ENCODE measurements around the gene NUDT14.

NUDT14 gene

DNA sequence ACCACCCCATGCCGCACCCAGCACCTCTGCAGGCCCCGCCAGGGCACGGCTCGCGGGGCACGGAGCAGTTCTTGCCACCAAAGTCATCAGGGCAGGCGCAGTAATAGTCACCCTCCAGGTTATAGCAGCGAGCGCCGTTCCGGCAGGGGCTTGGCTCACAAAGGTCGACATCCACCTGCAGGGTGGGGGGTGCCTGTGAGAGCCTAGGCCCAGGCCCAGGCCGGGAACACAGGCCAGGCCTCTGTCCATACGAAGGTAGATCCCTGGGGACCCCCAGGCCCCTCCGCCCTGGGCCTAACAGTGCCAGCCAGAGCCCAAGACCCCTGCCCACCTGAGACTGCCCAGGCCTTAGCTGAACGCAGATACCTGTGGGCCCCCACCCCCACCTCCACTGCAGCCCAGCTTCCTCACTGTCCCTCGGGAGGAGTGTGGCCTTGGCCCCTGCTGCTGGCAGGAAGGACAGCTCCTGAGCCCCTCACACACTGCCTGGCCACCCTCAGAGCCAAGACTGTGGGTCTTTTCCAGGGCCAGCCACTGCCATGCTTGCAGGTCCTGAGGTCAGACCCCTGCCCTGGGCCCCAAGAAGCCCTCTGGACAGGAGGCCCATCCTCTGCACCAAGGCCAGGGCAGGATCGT is 31.8 kb downstream of the NUDT14 start:
- WGBS (ENCODE audit: extremely low coverage, insufficient coverage, insufficient read length), result no CpG with 5 or more reads among the region's 18 CpGs
- no peak overlapping the region for H3K4me2 ChIP-seq (ENCODE audit: low read length)

GRCh38 chr14:105148604-105149145 is 32.4 kb downstream of the NUDT14 start:
- H3K4me1 ChIP-seq (ENCODE audit: control insufficient read depth in 1 of 2, insufficient read depth in 2 of 2, low read length in 2 of 2), result no peaks in the 10 kb centered on the region
- H2AFZ ChIP-seq (ENCODE audit: insufficient read depth, low read length, poor library complexity), result no peak overlapping the region
- H3K79me1 ChIP-seq (ENCODE audit: low read length), result no peaks in the 10 kb centered on the region
- no peak overlapping the region for H3K4ac ChIP-seq (ENCODE audit: low read depth, low read length)
- no peak overlapping the region for H3K14ac ChIP-seq (ENCODE audit: low read length)
- H3K9me3 ChIP-seq (ENCODE audit: insufficient read depth, low read depth, low read length), result peaks cover 4% of the 10 kb centered on the region
- H2BK120ac ChIP-seq (ENCODE audit: insufficient read depth, low read length, poor library complexity), result no peak overlapping the region
- no peak overlapping the region for H2AK5ac ChIP-seq (ENCODE audit: low read length)
- no peak overlapping the region for H3K4me2 ChIP-seq (ENCODE audit: low read length)
- no peak overlapping the region for H4K91ac ChIP-seq (ENCODE audit: low read depth, low read length)
- no peaks in the 10 kb centered on the region for H3K79me2 ChIP-seq (ENCODE audit: control insufficient read depth, insufficient read depth, low read length, poor library complexity)
- no peak overlapping the region for H3K4me3 ChIP-seq (ENCODE audit: low read depth, low read length)
- H3K27ac ChIP-seq (ENCODE audit: low read depth, low read length), result no peak overlapping the region
- DNase-seq, result no peak
- no peak overlapping the region for H4K8ac ChIP-seq (ENCODE audit: low read depth, low read length)
- H3K23ac ChIP-seq (ENCODE audit: low read length), result no peak overlapping the region
- H2BK5ac ChIP-seq (ENCODE audit: low read depth, low read length, poor library complexity), result no peak overlapping the region
- no peak overlapping the region for H3K9ac ChIP-seq (ENCODE audit: low read length)
- no peaks in the 10 kb centered on the region for H3K27me3 ChIP-seq (ENCODE audit: insufficient read depth, low read length)
- H3K36me3 ChIP-seq (ENCODE audit: control insufficient read depth in 1 of 2, insufficient read depth in 2 of 2, low read length in 2 of 2), result no peaks in the 10 kb centered on the region
- H2BK12ac ChIP-seq (ENCODE audit: low read length), result no peak overlapping the region
- H3K18ac ChIP-seq (ENCODE audit: low read length), result no peak overlapping the region
- WGBS (ENCODE audit: extremely low coverage, insufficient coverage, insufficient read length), result no CpG with 5 or more reads among the region's 27 CpGs
- H4K12ac ChIP-seq (ENCODE audit: low read depth, low read length), result no peak overlapping the region

More for the DNA sequence above, 31.8 kb downstream of the NUDT14 start:
- H4K8ac ChIP-seq (ENCODE audit: low read depth, low read length), result no peak overlapping the region
- peaks cover 2% of the 10 kb centered on the region for H3K9me3 ChIP-seq (ENCODE audit: insufficient read depth, low read depth, low read length)
- H3K27me3 ChIP-seq (ENCODE audit: insufficient read depth, low read length), result no peaks in the 10 kb centered on the region
- no peak overlapping the region for H3K4me3 ChIP-seq (ENCODE audit: low read depth, low read length)
- H2AFZ ChIP-seq (ENCODE audit: insufficient read depth, low read length, poor library complexity), result no peak overlapping the region
- H3K18ac ChIP-seq (ENCODE audit: low read length), result no peak overlapping the region
- H4K91ac ChIP-seq (ENCODE audit: low read depth, low read length), result no peak overlapping the region
- no peak overlapping the region for H3K14ac ChIP-seq (ENCODE audit: low read length)
- no peaks in the 10 kb centered on the region for H3K36me3 ChIP-seq (ENCODE audit: control insufficient read depth in 1 of 2, insufficient read depth in 2 of 2, low read length in 2 of 2)
- H3K4me1 ChIP-seq (ENCODE audit: control insufficient read depth in 1 of 2, insufficient read depth in 2 of 2, low read length in 2 of 2), result no peaks in the 10 kb centered on the region
- H3K27ac ChIP-seq (ENCODE audit: low read depth, low read length), result no peak overlapping the region
- H2BK120ac ChIP-seq (ENCODE audit: insufficient read depth, low read length, poor library complexity), result no peak overlapping the region
- H2BK5ac ChIP-seq (ENCODE audit: low read depth, low read length, poor library complexity), result no peak overlapping the region
- H3K79me2 ChIP-seq (ENCODE audit: control insufficient read depth, insufficient read depth, low read length, poor library complexity), result no peaks in the 10 kb centered on the region
- H2AK5ac ChIP-seq (ENCODE audit: low read length), result no peak overlapping the region
- H3K4ac ChIP-seq (ENCODE audit: low read depth, low read length), result no peak overlapping the region
- no peak overlapping the region for H3K9ac ChIP-seq (ENCODE audit: low read length)
- no peak for DNase-seq
- no peak overlapping the region for H3K23ac ChIP-seq (ENCODE audit: low read length)
- H4K12ac ChIP-seq (ENCODE audit: low read depth, low read length), result no peak overlapping the region
- H2BK12ac ChIP-seq (ENCODE audit: low read length), result no peak overlapping the region
- H3K79me1 ChIP-seq (ENCODE audit: low read length), result no peaks in the 10 kb centered on the region

DNA sequence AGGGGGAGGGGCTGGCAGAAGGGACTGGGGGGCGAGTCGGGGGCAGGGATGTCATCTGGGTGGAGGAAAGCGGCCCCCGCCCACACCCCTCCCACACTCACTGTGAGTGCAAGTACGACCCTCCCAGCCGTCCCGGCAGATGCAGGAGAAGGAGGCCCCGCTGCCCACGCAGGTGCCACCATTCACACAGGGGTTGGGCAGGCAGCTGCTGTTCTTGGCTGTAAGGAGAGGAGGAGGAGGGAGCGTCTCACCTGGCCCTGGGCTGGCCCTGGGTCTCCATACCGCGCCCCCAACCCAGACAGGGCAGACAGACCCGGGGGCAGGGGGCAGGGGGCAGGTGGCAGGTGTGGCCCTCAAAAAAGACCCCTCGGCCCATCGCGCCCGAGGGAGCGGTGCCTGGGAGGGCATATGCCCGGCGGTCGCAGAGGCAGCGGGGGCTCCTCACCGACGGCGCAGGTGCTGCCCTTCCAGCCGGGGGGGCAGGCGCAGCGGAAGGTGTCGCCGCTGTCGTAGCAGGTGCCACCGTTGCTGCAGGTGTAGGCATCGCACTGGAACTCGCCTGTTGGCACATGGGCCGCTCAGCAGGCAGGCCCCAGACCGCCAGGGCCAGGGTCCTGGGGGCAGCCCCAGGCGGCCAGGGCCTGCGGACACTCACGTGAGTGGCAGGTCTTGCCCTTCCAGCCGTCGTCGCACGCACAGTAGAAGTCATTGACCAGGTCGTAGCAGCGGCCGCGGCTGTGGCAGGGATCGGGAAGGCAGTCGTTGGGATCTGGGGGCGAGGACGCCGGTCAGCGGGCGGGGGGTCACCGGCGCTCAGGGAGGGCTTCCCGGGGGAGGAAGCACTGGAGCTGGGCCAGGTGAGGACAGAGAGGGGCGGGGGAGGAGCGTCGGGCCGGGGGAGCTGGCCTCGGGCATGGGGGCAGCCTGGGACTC is 33.2 kb downstream of the NUDT14 start:
- Histone ChIP-seq H3K14ac (ENCODE audit: low read length) (no peak overlapping the region), H3K9me3 (ENCODE audit: insufficient read depth, low read depth, low read length) (peaks cover 4% of the 10 kb centered on the region), H3K9ac (ENCODE audit: low read length) (no peak overlapping the region), H2BK12ac (ENCODE audit: low read length) (no peak overlapping the region), H2BK5ac (ENCODE audit: low read depth, low read length, poor library complexity) (no peak overlapping the region), H3K36me3 (ENCODE audit: control insufficient read depth in 1 of 2, insufficient read depth in 2 of 2, low read length in 2 of 2) (no peaks in the 10 kb centered on the region), H4K12ac (ENCODE audit: low read depth, low read length) (no peak overlapping the region), H2AFZ (ENCODE audit: insufficient read depth, low read length, poor library complexity) (no peak overlapping the region), H3K4ac (ENCODE audit: low read depth, low read length) (no peak overlapping the region), H3K4me3 (ENCODE audit: low read depth, low read length) (no peak overlapping the region), H3K79me2 (ENCODE audit: control insufficient read depth, insufficient read depth, low read length, poor library complexity) (no peaks in the 10 kb centered on the region), H3K27ac (ENCODE audit: low read depth, low read length) (no peak overlapping the region), H2BK120ac (ENCODE audit: insufficient read depth, low read length, poor library complexity) (no peak overlapping the region), H3K18ac (ENCODE audit: low read length) (no peak overlapping the region), H3K23ac (ENCODE audit: low read length) (no peak overlapping the region), H2AK5ac (ENCODE audit: low read length) (no peak overlapping the region), H3K4me2 (ENCODE audit: low read length) (no peak overlapping the region), H3K27me3 (ENCODE audit: insufficient read depth, low read length) (no peaks in the 10 kb centered on the region), H4K8ac (ENCODE audit: low read depth, low read length) (no peak overlapping the region), H3K79me1 (ENCODE audit: low read length) (no peaks in the 10 kb centered on the region), H3K4me1 (ENCODE audit: control insufficient read depth in 1 of 2, insufficient read depth in 2 of 2, low read length in 2 of 2) (no peaks in the 10 kb centered on the region), H4K91ac (ENCODE audit: low read depth, low read length) (no peak overlapping the region)
- WGBS (ENCODE audit: extremely low coverage, insufficient coverage, insufficient read length), result no CpG with 5 or more reads among the region's 62 CpGs
- no peak for DNase-seq

DNA sequence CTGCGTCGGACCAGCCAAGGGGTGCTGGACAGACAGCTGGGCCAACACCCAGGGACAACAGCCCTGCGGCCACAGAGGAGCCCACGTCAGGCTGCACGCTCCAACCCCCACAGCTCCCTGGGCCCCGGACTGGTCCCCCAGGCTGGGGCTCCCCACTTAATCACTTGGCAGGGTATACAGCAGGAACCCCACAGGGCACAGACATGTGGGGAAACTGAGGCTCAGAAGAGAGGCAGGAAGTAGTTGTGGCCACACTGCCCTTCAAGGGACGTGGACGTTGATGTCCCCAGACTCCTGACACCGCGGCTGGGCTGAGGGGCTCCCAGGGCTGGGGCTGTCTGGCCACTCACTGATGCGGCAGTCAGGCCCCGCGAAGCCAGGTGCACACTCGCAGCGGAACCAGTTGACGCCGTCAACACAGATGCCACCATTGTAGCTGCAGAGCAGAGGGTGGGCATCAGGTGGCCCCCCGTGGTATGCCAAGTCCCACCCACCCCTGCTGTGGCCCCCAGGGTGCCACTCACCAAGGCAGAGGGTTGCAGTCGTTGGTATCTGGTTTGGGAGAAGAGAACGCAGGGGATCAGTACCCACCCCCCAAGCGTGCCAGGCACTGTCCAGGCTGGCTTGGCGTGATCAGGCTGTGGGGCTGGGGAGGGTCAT is 34.0 kb downstream of the NUDT14 start:
- Histone ChIP-seq H2BK12ac (ENCODE audit: low read length) (no peak overlapping the region), H3K27ac (ENCODE audit: low read depth, low read length) (no peak overlapping the region), H3K9ac (ENCODE audit: low read length) (no peak overlapping the region), H3K79me1 (ENCODE audit: low read length) (no peaks in the 10 kb centered on the region), H3K4ac (ENCODE audit: low read depth, low read length) (no peak overlapping the region), H3K4me1 (ENCODE audit: control insufficient read depth in 1 of 2, insufficient read depth in 2 of 2, low read length in 2 of 2) (no peaks in the 10 kb centered on the region), H3K4me3 (ENCODE audit: low read depth, low read length) (no peak overlapping the region), H3K23ac (ENCODE audit: low read length) (no peak overlapping the region), H3K9me3 (ENCODE audit: insufficient read depth, low read depth, low read length) (peaks cover 4% of the 10 kb centered on the region), H3K27me3 (ENCODE audit: insufficient read depth, low read length) (no peaks in the 10 kb centered on the region), H3K36me3 (ENCODE audit: control insufficient read depth in 1 of 2, insufficient read depth in 2 of 2, low read length in 2 of 2) (no peaks in the 10 kb centered on the region), H2BK120ac (ENCODE audit: insufficient read depth, low read length, poor library complexity) (no peak overlapping the region), H3K79me2 (ENCODE audit: control insufficient read depth, insufficient read depth, low read length, poor library complexity) (no peaks in the 10 kb centered on the region), H2AFZ (ENCODE audit: insufficient read depth, low read length, poor library complexity) (no peak overlapping the region), H2BK5ac (ENCODE audit: low read depth, low read length, poor library complexity) (no peak overlapping the region), H4K91ac (ENCODE audit: low read depth, low read length) (no peak overlapping the region), H3K18ac (ENCODE audit: low read length) (no peak overlapping the region), H4K12ac (ENCODE audit: low read depth, low read length) (no peak overlapping the region), H3K14ac (ENCODE audit: low read length) (no peak overlapping the region), H3K4me2 (ENCODE audit: low read length) (no peak overlapping the region), H2AK5ac (ENCODE audit: low read length) (no peak overlapping the region), H4K8ac (ENCODE audit: low read depth, low read length) (no peak overlapping the region)
- no peak for DNase-seq
- no CpG with 5 or more reads among the region's 22 CpGs for WGBS (ENCODE audit: extremely low coverage, insufficient coverage, insufficient read length)
